GM10266 (cell line): ENCODE measurements around the gene AAMP.
A peak's percentile ranks its signal among the peaks of the same experiment; 100 is the strongest.

Experiments
- DNase-seq: peaks from one replicate; pipeline ENCODE4 v3.0.0; 2012; ENCODE audit errors: extremely low spot score
- TF ChIP-seq, protein P1 (sequence below): IDR thresholded peaks from 2 replicates; pipeline ENCODE4 v1.5.1; 2012; ENCODE audit warnings: mild to moderate bottlenecking, low read depth; ENCODE audit not compliant: control insufficient read depth, insufficient read depth; ENCODE audit errors: missing control alignments

Gene AAMP

DNA sequence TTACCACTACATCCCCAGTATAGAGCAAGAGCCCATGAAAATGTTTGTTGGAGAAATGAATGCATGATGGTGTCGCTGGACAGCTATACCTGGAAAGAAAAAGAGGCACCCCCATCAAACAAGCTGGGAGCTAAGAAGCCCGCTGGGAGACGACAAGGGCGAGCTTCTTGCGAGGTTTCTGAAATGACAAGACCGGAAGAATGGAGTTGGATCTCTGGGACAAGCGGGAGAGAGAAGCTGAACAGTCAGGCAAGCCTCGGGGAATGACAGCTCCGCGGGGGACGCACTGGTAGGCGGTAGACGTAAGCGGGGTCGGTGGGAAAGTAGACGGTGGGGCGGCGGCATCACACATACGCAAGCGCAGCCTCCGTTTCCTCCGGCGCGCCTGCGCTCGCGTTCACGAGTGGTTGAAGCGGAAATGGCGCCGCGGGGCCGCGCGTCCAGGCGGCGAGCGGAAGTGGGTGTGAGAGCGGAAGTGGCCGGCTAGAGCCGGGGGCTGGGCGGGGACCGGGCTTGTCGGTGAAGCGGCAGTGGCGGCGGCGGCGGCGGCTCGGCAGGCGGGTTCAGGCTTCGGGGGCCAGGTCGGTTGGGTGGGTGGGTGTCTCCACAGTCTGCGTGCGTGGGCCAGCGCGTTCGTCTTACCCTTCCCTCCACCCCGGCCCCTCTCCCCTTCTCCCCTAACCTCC lies 53.1 kb downstream of the AAMP start, which contains the start of gene ARPC2:
Gene ARPC2 (plus strand): TSS at position 516 of the 686 bp plus-strand sequence. CDS start 282 bp downstream, outside the sequence.
- DNase-seq, result peak; percentile 90
- TF ChIP-seq, protein P1, sequence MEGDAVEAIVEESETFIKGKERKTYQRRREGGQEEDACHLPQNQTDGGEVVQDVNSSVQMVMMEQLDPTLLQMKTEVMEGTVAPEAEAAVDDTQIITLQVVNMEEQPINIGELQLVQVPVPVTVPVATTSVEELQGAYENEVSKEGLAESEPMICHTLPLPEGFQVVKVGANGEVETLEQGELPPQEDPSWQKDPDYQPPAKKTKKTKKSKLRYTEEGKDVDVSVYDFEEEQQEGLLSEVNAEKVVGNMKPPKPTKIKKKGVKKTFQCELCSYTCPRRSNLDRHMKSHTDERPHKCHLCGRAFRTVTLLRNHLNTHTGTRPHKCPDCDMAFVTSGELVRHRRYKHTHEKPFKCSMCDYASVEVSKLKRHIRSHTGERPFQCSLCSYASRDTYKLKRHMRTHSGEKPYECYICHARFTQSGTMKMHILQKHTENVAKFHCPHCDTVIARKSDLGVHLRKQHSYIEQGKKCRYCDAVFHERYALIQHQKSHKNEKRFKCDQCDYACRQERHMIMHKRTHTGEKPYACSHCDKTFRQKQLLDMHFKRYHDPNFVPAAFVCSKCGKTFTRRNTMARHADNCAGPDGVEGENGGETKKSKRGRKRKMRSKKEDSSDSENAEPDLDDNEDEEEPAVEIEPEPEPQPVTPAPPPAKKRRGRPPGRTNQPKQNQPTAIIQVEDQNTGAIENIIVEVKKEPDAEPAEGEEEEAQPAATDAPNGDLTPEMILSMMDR, result no peak

DNA sequence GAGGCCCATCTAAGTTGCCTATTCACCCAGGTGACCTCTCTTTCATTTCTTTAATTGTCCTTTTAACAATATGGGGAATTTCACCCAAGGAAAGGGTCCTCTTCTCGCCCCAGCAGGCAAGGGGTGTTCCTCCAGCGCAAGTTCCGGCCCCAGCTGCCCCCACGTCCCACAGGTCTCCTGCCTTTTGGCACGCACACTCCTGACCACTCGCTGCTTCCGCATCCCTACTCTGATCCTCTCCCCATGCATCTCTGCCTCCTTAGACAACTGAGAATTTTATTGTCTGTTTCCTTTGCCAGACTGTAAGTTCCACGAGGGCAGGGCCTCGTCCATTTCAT lies 53.6 kb downstream of the AAMP start:
- DNase-seq, result no peak
- TF ChIP-seq, protein P1, result no peak
